Smooth muscle cell (in vitro differentiated cells): ENCODE data around the gene FBXL12. TPM values are rescaled to one million over a fixed set of nuclear protein-coding genes. Genes with fewer than 3 reads are reported as not detected.

Experiments
- DNase-seq: peaks from one replicate; lab custom pipeline; 2025; ENCODE audit not compliant: unreplicated experiment; lab: John Stamatoyannopoulos, UW
- H2AFZ ChIP-seq: fragments of 200-600 bp; sonication (generic); 2 replicates; pipeline ENCODE4 v1.6.0; 2016; ENCODE audit warnings: antibody characterized with exemption, low read depth, mild to moderate bottlenecking
- H3F3A ChIP-seq: fragments of 200-600 bp; sonication (generic); 2 replicates; pipeline ENCODE4 v1.6.0; 2017; ENCODE audit warnings: antibody characterized with exemption, low read depth
- H3K27ac ChIP-seq: fragments of 200-600 bp; sonication (generic); 2 replicates; pipeline ENCODE4 v1.5.1; 2016; ENCODE audit warnings: low read depth, mild to moderate bottlenecking
- H3K27me3 ChIP-seq: fragments of 200-600 bp; sonication (generic); 2 replicates; pipeline ENCODE4 v1.6.1; 2016; ENCODE audit warnings: low read depth, mild to moderate bottlenecking
- H3K36me3 ChIP-seq: fragments of 200-600 bp; sonication (generic); 2 replicates; pipeline ENCODE4 v1.5.1; 2016; ENCODE audit warnings: low read depth
- H3K4me1 ChIP-seq: fragments of 200-600 bp; sonication (generic); 2 replicates; pipeline ENCODE4 v1.5.1; 2016; ENCODE audit warnings: low read depth
- H3K4me2 ChIP-seq: fragments of 200-600 bp; sonication (generic); 2 replicates; pipeline ENCODE4 v1.6.0; 2016; ENCODE audit warnings: mild to moderate bottlenecking
- H3K4me3 ChIP-seq: fragments of 200-600 bp; sonication (generic); 2 replicates; pipeline ENCODE4 v1.5.1; 2016; ENCODE audit warnings: mild to moderate bottlenecking
- H3K79me2 ChIP-seq: fragments of 200-600 bp; sonication (generic); 2 replicates; pipeline ENCODE4 v1.6.0; 2016; ENCODE audit warnings: low read depth, mild to moderate bottlenecking
- H3K9ac ChIP-seq: fragments of 200-600 bp; sonication (generic); 2 replicates; pipeline ENCODE4 v1.6.0; 2016; ENCODE audit warnings: low read depth
- H3K9me3 ChIP-seq: fragments of 200-600 bp; sonication (generic); replicated peaks from 2 replicates; pipeline ENCODE4 v1.5.1; 2016; ENCODE audit warnings: low read depth
- H4K20me1 ChIP-seq: fragments of 200-600 bp; sonication (generic); 2 replicates; pipeline ENCODE4 v1.6.0; 2016; ENCODE audit warnings: low read depth
- CTCF ChIP-seq: fragments of 200-600 bp; sonication (generic); IDR thresholded peaks from 2 replicates; pipeline ENCODE4 v1.5.1; 2017; ENCODE audit warnings: borderline replicate concordance, mild to moderate bottlenecking, antibody characterized with exemption; ENCODE audit not compliant: insufficient read depth, poor library complexity, severe bottlenecking
- WGBS: methylation state at CpG from one replicate; pipeline ENCODE4 v1.1.7; 2016; ENCODE audit warnings: low lambda C conversion rate; 5-methylcytosine and 5-hydroxymethylcytosine counted together
- polyA plus RNA-seq: library from polyadenylated mRNA; unstranded; fragments of >200 nt; fragmentation: Nextera tagmentation; extraction: Ambion mirVana; gene quantifications from 2 replicates; pipeline ENCODE4 v1.2.1, GENCODE V29; 2016
- total RNA-seq: library from RNA; depleted of rRNA; stranded (reverse); fragments of >200 nt; gene quantifications from 2 replicates; pipeline ENCODE4 v1.2.3, GENCODE V29; 2014

The FBXL12 gene
- total and polyA plus RNA-seq, 2 experiments from 2014 or later: 38.2 to 62.5 TPM

DNA sequence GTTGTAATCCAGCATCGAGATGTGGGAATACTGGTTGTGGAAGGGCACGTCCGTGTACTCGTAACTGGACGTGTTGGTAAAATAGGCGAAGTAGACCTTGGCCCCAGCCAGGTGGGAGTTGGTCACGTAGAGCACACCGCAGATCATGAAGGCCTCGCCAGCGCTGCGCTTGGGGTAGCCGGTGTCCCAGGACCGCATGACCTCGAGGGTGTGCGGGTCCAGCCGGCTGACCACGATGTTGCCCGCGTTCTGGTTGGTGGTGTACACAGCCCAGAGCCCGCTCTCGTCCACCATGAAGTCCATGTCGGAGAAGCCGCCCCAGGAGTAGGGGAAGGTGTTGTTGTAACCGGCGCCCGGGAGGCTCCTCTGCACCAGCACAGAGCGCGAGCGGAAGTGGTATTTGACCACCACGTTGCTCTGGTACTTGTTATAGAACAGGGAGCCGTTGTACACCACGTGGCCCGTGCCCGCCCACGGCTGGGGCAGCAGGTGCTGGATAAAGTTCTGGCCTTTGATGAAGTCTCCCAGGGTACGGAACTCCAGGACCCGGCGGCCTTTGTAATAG, 35.5 kb upstream of the FBXL12 start:
- H3K27ac ChIP-seq: peak overlapping the region; percentile 98
- no peak for DNase-seq
- H4K20me1 ChIP-seq: no peaks in the 10 kb centered on the region
- H3K4me1 ChIP-seq: peaks cover 9% of the 10 kb centered on the region
- no peak overlapping the region for H3K4me2 ChIP-seq
- no peak overlapping the region for H3K4me3 ChIP-seq
- H3K9me3 ChIP-seq: no peaks in the 10 kb centered on the region
- TF ChIP-seq CTCF: no peak
- H3K79me2 ChIP-seq: no peaks in the 10 kb centered on the region
- H3K9ac ChIP-seq: no peak overlapping the region
- H2AFZ ChIP-seq: no peak overlapping the region
- peaks cover 8% of the 10 kb centered on the region for H3F3A ChIP-seq
- no peaks in the 10 kb centered on the region for H3K27me3 ChIP-seq
- WGBS: 98% methylated on average over 38 of the region's 38 CpGs
- H3K36me3 ChIP-seq: no peaks in the 10 kb centered on the region

DNA sequence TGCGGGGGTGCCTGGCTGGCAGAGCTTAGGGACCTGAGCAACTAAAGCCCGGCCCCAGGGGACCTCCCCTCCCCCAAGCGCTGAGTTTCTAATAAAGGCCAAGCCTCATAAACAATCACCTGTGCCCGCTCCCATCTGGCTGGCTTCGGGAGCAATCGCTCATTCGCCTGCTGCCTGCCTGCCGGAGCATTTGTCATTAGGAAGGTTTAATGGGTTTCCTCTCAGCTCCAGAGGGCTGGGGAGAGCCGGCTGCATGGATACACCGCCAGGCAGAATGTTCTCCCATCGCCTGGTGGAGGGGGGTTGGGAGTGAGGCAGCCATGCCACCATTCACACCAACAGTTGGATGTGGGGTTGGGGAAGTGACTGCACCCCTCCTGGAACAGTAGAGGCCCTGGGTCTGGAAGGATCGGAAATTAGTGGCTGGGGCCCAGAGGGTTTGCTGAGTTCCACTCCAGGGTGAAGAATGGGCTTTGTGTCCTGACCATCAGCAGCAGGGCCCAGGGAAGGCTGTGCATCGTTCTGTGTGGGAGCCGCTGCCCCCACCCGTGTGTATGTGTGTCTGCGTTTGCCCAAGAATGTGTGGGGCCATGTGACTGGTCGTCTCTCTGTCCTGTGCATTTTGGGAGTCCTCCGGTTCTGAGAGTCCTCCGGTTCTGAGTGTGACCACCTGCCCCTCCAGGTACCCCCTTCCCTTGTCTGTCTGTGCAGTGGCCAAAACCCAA, 31.5 kb upstream of the FBXL12 start:
- no peaks in the 10 kb centered on the region for H3K27me3 ChIP-seq
- peak overlapping the region; percentile 98 for H3K27ac ChIP-seq
- peaks cover 7% of the 10 kb centered on the region for H4K20me1 ChIP-seq
- TF ChIP-seq CTCF: no peak
- 69% methylated on average over 19 of the region's 19 CpGs for WGBS
- no peak overlapping the region for H2AFZ ChIP-seq
- H3K9ac ChIP-seq: peak overlapping the region; percentile 66
- no peak for DNase-seq
- no peaks in the 10 kb centered on the region for H3K9me3 ChIP-seq
- peaks cover 9% of the 10 kb centered on the region for H3K4me1 ChIP-seq
- H3K79me2 ChIP-seq: no peaks in the 10 kb centered on the region
- H3F3A ChIP-seq: peaks cover 8% of the 10 kb centered on the region
- no peaks in the 10 kb centered on the region for H3K36me3 ChIP-seq
- no peak overlapping the region for H3K4me3 ChIP-seq
- no peak overlapping the region for H3K4me2 ChIP-seq

GRCh38 chr19:9849791-9850190, 30.9 kb upstream of the FBXL12 start:
- no peak overlapping the region for H2AFZ ChIP-seq
- H3K4me2 ChIP-seq: no peak overlapping the region
- TF ChIP-seq CTCF: no peak

DNA sequence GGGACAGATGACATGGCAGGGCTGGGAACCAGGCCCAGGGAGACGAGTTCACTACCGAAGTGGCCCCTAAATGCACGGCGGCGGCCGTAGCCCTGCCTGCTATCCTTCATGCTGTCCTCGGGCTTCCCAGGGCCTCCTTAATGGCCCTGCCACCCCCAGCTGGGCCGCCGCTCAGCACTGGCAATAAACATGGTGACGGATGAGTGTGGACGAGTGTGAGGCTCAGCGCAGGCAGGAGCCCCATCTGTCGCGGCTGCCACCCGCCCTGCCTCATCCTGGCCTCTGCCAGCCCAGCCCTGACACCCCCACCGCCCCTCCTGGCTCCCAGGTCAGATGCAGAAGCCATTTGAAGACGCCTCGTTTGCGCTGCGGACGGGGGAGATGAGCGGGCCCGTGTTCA, 29.9 kb upstream of the FBXL12 start:
- H3K9ac ChIP-seq: no peak overlapping the region
- no peak for TF ChIP-seq CTCF
- peaks cover 8% of the 10 kb centered on the region for H3F3A ChIP-seq
- H3K79me2 ChIP-seq: no peaks in the 10 kb centered on the region
- H3K4me3 ChIP-seq: no peak overlapping the region
- no peaks in the 10 kb centered on the region for H3K27me3 ChIP-seq
- H3K36me3 ChIP-seq: no peaks in the 10 kb centered on the region
- peaks cover 9% of the 10 kb centered on the region for H3K4me1 ChIP-seq
- peaks cover 7% of the 10 kb centered on the region for H4K20me1 ChIP-seq
- H3K27ac ChIP-seq: no peak overlapping the region
- no peak overlapping the region for H2AFZ ChIP-seq
- 96% methylated on average over 14 of the region's 23 CpGs for WGBS
- no peak overlapping the region for H3K4me2 ChIP-seq
- DNase-seq: no peak
- no peaks in the 10 kb centered on the region for H3K9me3 ChIP-seq

More at GRCh38 chr19:9849791-9850190, 30.9 kb upstream of the FBXL12 start:
- Histone ChIP-seq H4K20me1 (peaks cover 7% of the 10 kb centered on the region), H3K36me3 (no peaks in the 10 kb centered on the region), H3F3A (peaks cover 8% of the 10 kb centered on the region), H3K27me3 (no peaks in the 10 kb centered on the region), H3K27ac (peak overlapping the region; percentile 98), H3K4me1 (peaks cover 9% of the 10 kb centered on the region), H3K9ac (no peak overlapping the region), H3K79me2 (no peaks in the 10 kb centered on the region), H3K9me3 (no peaks in the 10 kb centered on the region), H3K4me3 (no peak overlapping the region)
- WGBS: 93% methylated on average over 5 of the region's 7 CpGs
- DNase-seq: no peak
